Right lobe of liver (tissue), 6 donors: ENCODE data around the gene RRP1. TPM values are rescaled to one million over a fixed set of nuclear protein-coding genes. Genes with fewer than 3 reads are reported as not detected.

Source experiments
- ATAC-seq, 4 donors: fragments of 200-7000 bp; cut with Tn5 transposase; one replicate each; pipeline ENCODE4 v1.9.1; 2020; ENCODE audit warnings: mild to moderate bottlenecking in 4 of 4, moderate library complexity in 4 of 4
- DNase-seq, 3 donors: peaks; one replicate each; pipeline ENCODE4 v3.0.0-alpha.2; 2020
- H3K27ac ChIP-seq, 3 donors: fragments of 200-600 bp; one replicate each; pipeline ENCODE4 v1.8.0; 2022
- H3K27me3 ChIP-seq, 2 donors: fragments of 200-600 bp; one replicate each; pipeline ENCODE4 v1.8.0; 2022
- H3K36me3 ChIP-seq, 4 donors: fragments of 200-600 bp; sonication (generic) in 1 of 4; one replicate each; pipeline versions ENCODE4 v1.5.1 to v1.8.0; 2017 to 2022; ENCODE audit warnings: control low read depth in 1 of 4
- H3K4me1 ChIP-seq, 4 donors: fragments of 200-600 bp; sonication (generic) in 1 of 4; one replicate each; pipeline versions ENCODE4 v1.5.1 to v1.8.0; 2017 to 2022; ENCODE audit warnings: control low read depth in 1 of 4
- H3K4me3 ChIP-seq, 3 donors: fragments of 200-600 bp; one replicate each; pipeline ENCODE4 v1.8.0; 2022
- H3K9me3 ChIP-seq, 4 donors: fragments of 200-600 bp; sonication (generic) in 1 of 4; one replicate each; pipeline versions ENCODE4 v1.5.1 to v1.8.0; 2017 to 2022; ENCODE audit warnings: control low read depth in 1 of 4
- CTCF ChIP-seq, 4 donors: fragments of 200-600 bp in 3 of 4; fragments of 450-650 bp in 1 of 4; IDR thresholded peaks; one replicate each; pipeline versions ENCODE4 v1.5.1 to v1.8.0; 2016 to 2022; ENCODE audit warnings: antibody characterized with exemption in 4 of 4, mild to moderate bottlenecking in 2 of 4
- POLR2A ChIP-seq: fragments of 450-650 bp; IDR thresholded peaks from one replicate; pipeline ENCODE4 v1.6.1; 2017; ENCODE audit warnings: antibody characterized with exemption, mild to moderate bottlenecking
- WGBS: methylation state at CpG from one replicate; pipeline ENCODE4 v1.1.6; 2018; ENCODE audit warnings: low coverage, low lambda C conversion rate; ENCODE audit not compliant: insufficient coverage; ENCODE audit errors: missing lambda C conversion rate; 5-methylcytosine and 5-hydroxymethylcytosine counted together
- intact Hi-C, 2 donors: fragments of 100-400 bp; cut with DNase I; formaldehyde crosslinking; loops; one replicate each; pipeline versions ENCODE4 v1.11.2 to v1.14.1; 2022
- long read RNA-seq: library from polyadenylated mRNA; unstranded; transcript quantifications from one replicate; pipeline ENCODE4 v2.0.0, GENCODE V29; 2019
- total RNA-seq, 6 experiments: library from RNA; depleted of rRNA in 2 of 6; stranded (reverse); fragments of >200 nt in 2 of 6; fragmentation: NEBNext Ultra II Directional in 3 of 6; extraction: Animal tissue kit (Norgen Biotek cat#: 25700) in 3 of 6; gene quantifications; one replicate each; pipeline versions ENCODE4 v1.1.0 to v1.2.4, GENCODE V29; 2016 to 2023
- donor health status: DM: no; HTN: yes; CAD: no.
- donor health status: DM: no; HTN: no; CAD: no.
- donor health status: DM: no; HTN: no; CAD: no.
- donor health status: DM: no; HTN: yes; CAD: no.
- donor health status: DM: no; HTN: yes; CAD: no.

The RRP1 gene
- total RNA-seq: 10 to 100 TPM in 4 of 6 experiments, 1 to 10 TPM in 2; 8.8 to 25.1 (median 12.9) TPM
- long read RNA-seq, partial matches to known transcripts: 0 of 3 reads
- long read RNA-seq, other reads (novel, unspliced or antisense): 1 of 3 reads

- H3K27ac ChIP-seq: peak within 1 kb of the TSS; percentile 82 to 93 (median 88)
- TF ChIP-seq POLR2A (peak; percentile 73), CTCF (IDR thresholded peaks at IDR 0.05) (peak; percentile 98 to 100 (median 100))
- ATAC-seq: peak; percentile 92 to 98 (median 96)
- H3K4me3 ChIP-seq: peak within 1 kb of the TSS; percentile 74 to 96 (median 93)
- peaks cover 0 to 12% (median 5%) of the 10 kb centered on the region in 4 donors for H3K4me1 ChIP-seq
- WGBS: 0% methylated on average over 38 of the region's 83 CpGs
- H3K27me3 ChIP-seq: no peaks in the 10 kb centered on the region
- intact Hi-C loops: no loop called here
- peak; percentile 91 to 93 (median 92) for DNase-seq
- no peaks in the 10 kb centered on the region for H3K9me3 ChIP-seq
- peaks cover 0 to 29% (median 14%) of the 10 kb centered on the region in 4 donors for H3K36me3 ChIP-seq
Measured at GRCh38 chr21:43789276-43790009, at the start of gene RRP1. Gene RRP1, plus strand, starts transcription at chr21:43789577. Its CDS starts 53 bp downstream, at chr21:43789630.

- Histone ChIP-seq H3K4me3 (no peak overlapping the region), H3K27me3 (no peaks in the 10 kb centered on the region), H3K9me3 (no peaks in the 10 kb centered on the region), H3K36me3 (peaks cover 0 to 11% (median 4%) of the 10 kb centered on the region in 4 donors), H3K4me1 (peaks cover 0 to 28% (median 7%) of the 10 kb centered on the region in 4 donors), H3K27ac (no peak overlapping the region)
- ATAC-seq (peak in 2 of 4 donors; percentile 1 to 7), DNase-seq (no peak)
- intact Hi-C loops: loop anchor here in 1 of 2 donors (10.0 kb wide), 1 partner anchor 45 kb away; no protein-coding TSS in a partner anchor
- WGBS: 100% methylated on average over 1 of the region's 25 CpGs
- TF ChIP-seq POLR2A: no peak
- TF ChIP-seq CTCF (IDR thresholded peaks at IDR 0.05): no peak
Measured at GRCh38 chr21:43739621-43740435, 49.5 kb upstream of the RRP1 start.

GRCh38 chr21:43740497-43741156 is 48.8 kb upstream of the RRP1 start:
- Histone ChIP-seq H3K36me3 (peaks cover 0 to 13% (median 5%) of the 10 kb centered on the region in 4 donors), H3K4me3 (no peak overlapping the region)

GRCh38 chr21:43741423-43742096 is 47.8 kb upstream of the RRP1 start:
- Histone ChIP-seq H3K27me3 (no peaks in the 10 kb centered on the region), H3K4me3 (no peak overlapping the region), H3K36me3 (peaks cover 0 to 22% (median 9%) of the 10 kb centered on the region in 4 donors), H3K9me3 (no peaks in the 10 kb centered on the region), H3K27ac (no peak overlapping the region), H3K4me1 (peaks cover 0 to 20% (median 7%) of the 10 kb centered on the region in 4 donors)
- WGBS: 73% methylated on average over 3 of the region's 28 CpGs
- intact Hi-C loops: loop anchor here in 1 of 2 donors (10.0 kb wide), 1 partner anchor 47 kb away; no protein-coding TSS in a partner anchor
- ATAC-seq: no peak
- no peak for DNase-seq
- TF ChIP-seq POLR2A (no peak), CTCF (IDR thresholded peaks at IDR 0.05) (no peak)

More at GRCh38 chr21:43740497-43741156, 48.8 kb upstream of the RRP1 start:
- 50% methylated on average over 11 of the region's 25 CpGs for WGBS
- DNase-seq: no peak
- Histone ChIP-seq H3K9me3 (no peaks in the 10 kb centered on the region), H3K27ac (no peak overlapping the region), H3K27me3 (no peaks in the 10 kb centered on the region), H3K4me1 (peaks cover 0 to 26% (median 7%) of the 10 kb centered on the region in 4 donors)
- peak in 3 of 4 donors; percentile 6 to 57 (median 33) for ATAC-seq
- intact Hi-C loops: loop anchor here in 1 of 2 donors (10.0 kb wide), 1 partner anchor 46 kb away; no protein-coding TSS in a partner anchor
- TF ChIP-seq POLR2A: no peak
